ENCODE results near the gene GRPEL1.

DNA sequence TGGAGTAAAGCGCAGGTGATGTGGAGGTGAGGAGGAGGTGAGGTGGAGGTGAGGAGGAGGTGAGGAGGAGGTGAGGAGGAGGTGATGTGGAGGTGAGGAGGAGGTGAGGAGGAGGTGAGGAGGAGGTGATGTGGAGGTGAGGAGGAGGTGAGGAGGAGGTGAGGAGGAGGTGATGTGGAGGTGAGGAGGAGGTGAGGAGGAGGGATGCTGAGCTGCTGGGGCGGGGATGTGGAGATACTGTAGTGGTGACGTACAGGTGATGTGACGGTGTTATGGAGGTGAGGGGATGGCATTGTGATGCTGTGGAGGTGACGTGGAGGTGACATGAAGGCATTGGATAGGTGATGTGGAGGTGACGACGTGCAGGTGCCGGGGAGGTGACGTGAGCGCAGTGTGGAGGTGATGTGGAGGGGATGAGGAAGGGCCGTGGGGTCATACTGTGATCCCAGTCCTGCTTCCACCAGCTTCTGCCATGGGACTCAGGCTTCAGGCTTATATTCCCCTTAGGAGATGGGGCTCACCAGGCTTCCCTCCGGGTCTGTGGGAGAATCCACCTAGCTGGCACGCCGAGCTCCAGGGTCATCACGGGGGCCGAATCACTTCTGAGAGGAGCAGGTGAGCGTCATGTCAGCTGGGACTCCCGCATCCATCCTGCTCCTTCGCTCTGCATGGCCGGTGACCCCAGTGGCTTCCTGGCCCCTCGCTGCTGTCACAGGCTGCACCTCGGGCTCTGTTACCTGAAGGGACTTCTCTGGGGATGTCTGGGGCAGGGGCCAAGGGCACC lies 47.9 kb upstream of the GRPEL1 start:
- no peak for TF ChIP-seq RARB (CRISPR knock-in tag; IDR thresholded peaks at IDR 0.05)
- TF ChIP-seq ZC3H10 (CRISPR knock-in tag; IDR thresholded peaks at IDR 0.05): no peak
- TF ChIP-seq, protein P1, sequence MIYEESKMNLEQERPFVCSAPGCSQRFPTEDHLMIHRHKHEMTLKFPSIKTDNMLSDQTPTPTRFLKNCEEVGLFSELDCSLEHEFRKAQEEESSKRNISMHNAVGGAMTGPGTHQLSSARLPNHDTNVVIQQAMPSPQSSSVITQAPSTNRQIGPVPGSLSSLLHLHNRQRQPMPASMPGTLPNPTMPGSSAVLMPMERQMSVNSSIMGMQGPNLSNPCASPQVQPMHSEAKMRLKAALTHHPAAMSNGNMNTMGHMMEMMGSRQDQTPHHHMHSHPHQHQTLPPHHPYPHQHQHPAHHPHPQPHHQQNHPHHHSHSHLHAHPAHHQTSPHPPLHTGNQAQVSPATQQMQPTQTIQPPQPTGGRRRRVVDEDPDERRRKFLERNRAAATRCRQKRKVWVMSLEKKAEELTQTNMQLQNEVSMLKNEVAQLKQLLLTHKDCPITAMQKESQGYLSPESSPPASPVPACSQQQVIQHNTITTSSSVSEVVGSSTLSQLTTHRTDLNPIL (CRISPR knock-in tag; IDR thresholded peaks at IDR 0.05; ENCODE audit: low read depth): no peak
- TF ChIP-seq, protein P2, sequence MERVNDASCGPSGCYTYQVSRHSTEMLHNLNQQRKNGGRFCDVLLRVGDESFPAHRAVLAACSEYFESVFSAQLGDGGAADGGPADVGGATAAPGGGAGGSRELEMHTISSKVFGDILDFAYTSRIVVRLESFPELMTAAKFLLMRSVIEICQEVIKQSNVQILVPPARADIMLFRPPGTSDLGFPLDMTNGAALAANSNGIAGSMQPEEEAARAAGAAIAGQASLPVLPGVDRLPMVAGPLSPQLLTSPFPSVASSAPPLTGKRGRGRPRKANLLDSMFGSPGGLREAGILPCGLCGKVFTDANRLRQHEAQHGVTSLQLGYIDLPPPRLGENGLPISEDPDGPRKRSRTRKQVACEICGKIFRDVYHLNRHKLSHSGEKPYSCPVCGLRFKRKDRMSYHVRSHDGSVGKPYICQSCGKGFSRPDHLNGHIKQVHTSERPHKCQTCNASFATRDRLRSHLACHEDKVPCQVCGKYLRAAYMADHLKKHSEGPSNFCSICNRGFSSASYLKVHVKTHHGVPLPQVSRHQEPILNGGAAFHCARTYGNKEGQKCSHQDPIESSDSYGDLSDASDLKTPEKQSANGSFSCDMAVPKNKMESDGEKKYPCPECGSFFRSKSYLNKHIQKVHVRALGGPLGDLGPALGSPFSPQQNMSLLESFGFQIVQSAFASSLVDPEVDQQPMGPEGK (CRISPR knock-in tag; IDR thresholded peaks at IDR 0.05; ENCODE audit: borderline replicate concordance): no peak
- no peak for TF ChIP-seq SNAI2 (CRISPR knock-in tag; IDR thresholded peaks at IDR 0.05)
- TF ChIP-seq OSR1 (CRISPR knock-in tag; IDR thresholded peaks at IDR 0.05): no peak
- no peak for TF ChIP-seq ISL1 (CRISPR knock-in tag; IDR thresholded peaks at IDR 0.05)
- no peak for TF ChIP-seq ZFP30 (CRISPR knock-in tag; IDR thresholded peaks at IDR 0.05)
- TF ChIP-seq ESRRG (CRISPR knock-in tag; IDR thresholded peaks at IDR 0.05): no peak

Measured in SK-N-SH treated with all-trans-retinoic acid at 6 μM for 48 hours (cell line).